H1 (cell line): Measurements from ENCODE around the gene ADCY2. TPM values are rescaled to one million over a fixed set of nuclear protein-coding genes. Genes with fewer than 3 reads are reported as not detected.

Experiments
- CTCF ChIA-PET: fragments of 300-600 bp; sonication (Branson Sonifier 250); formaldehyde crosslinking; loops from one replicate; lab custom pipeline; 2021; ENCODE audit not compliant: partially characterized antibody; lab: Charles Lee
- POLR2A ChIA-PET: fragments of 300-600 bp; sonication (Branson Sonifier 250); formaldehyde crosslinking; loops from one replicate; lab custom pipeline; 2021; ENCODE audit warnings: inconsistent platforms; ENCODE audit not compliant: partially characterized antibody; lab: Charles Lee
- DNase-seq, 2 experiments: peaks; one replicate each; pipeline versions ENCODE4 v3.0.0 to v3.0.0-alpha.2; 2010 to 2022; ENCODE audit warnings: low spot score in 2 of 2, low read depth in 1 of 2, mixed read lengths in 1 of 2
- FAIRE-seq: peaks from 2 replicates; lab custom pipeline; 2011; peaks lifted over from hg19 to GRCh38; lab: Jason Lieb, UNC
- H2AFZ ChIP-seq: 2 replicates; pipeline ENCODE4 v1.8.1; 2012; ENCODE audit warnings: low read length, inconsistent platforms
- H2AK5ac ChIP-seq: 2 replicates; pipeline ENCODE4 v1.6.1; 2013; ENCODE audit warnings: low read depth, low read length
- H2BK120ac ChIP-seq: replicated peaks from 2 replicates; pipeline ENCODE3; 2013; ENCODE audit warnings: low read depth, low read length, inconsistent platforms
- H2BK12ac ChIP-seq: 2 replicates; pipeline ENCODE4 v1.6.1; 2013; ENCODE audit warnings: low read depth, low read length
- H2BK15ac ChIP-seq: 2 replicates; pipeline ENCODE4 v1.6.1; 2013; ENCODE audit warnings: low read length
- H2BK20ac ChIP-seq: 2 replicates; pipeline ENCODE4 v1.6.1; 2013; ENCODE audit warnings: low read length
- H2BK5ac ChIP-seq: 2 replicates; pipeline ENCODE4 v1.6.1; 2013; ENCODE audit warnings: low read depth, low read length
- H3K14ac ChIP-seq: 2 replicates; pipeline ENCODE4 v1.6.1; 2013; ENCODE audit warnings: inconsistent platforms; ENCODE audit not compliant: insufficient read length
- H3K18ac ChIP-seq: 2 replicates; pipeline ENCODE4 v1.6.1; 2013; ENCODE audit warnings: low read length; ENCODE audit errors: extremely low read depth
- H3K23ac ChIP-seq: 2 replicates; pipeline ENCODE4 v1.6.1; 2013; ENCODE audit warnings: inconsistent platforms; ENCODE audit not compliant: insufficient read length
- H3K23me2 ChIP-seq: 2 replicates; pipeline ENCODE4 v1.6.1; 2013; ENCODE audit warnings: low read depth, low read length
- H3K27ac ChIP-seq: 2 replicates; pipeline ENCODE4 v1.6.1; 2011; ENCODE audit warnings: low read depth, low read length, inconsistent platforms
- H3K27me3 ChIP-seq, 4 experiments: replicated peaks in 1 of 4; 1 replicate in 1 of 4; 2 replicates in 3 of 4; pipeline versions ENCODE4 v1.6.1 to v1.8.1; 2011 to 2013; ENCODE audit warnings: low read length in 3 of 4, mild to moderate bottlenecking in 3 of 4, inconsistent platforms in 2 of 4, mixed read lengths in 2 of 4, moderate library complexity in 1 of 4; ENCODE audit not compliant: control insufficient read depth in 3 of 4, insufficient read depth in 3 of 4; ENCODE audit errors: extremely low read depth in 1 of 4
- H3K36me3 ChIP-seq, 4 experiments: 2 replicates each; pipeline versions ENCODE4 v1.6.1 to v1.8.1; 2011 to 2013; ENCODE audit warnings: mild to moderate bottlenecking in 4 of 4, low read length in 3 of 4, moderate library complexity in 2 of 4, control low read depth in 1 of 4, inconsistent platforms in 1 of 4; ENCODE audit not compliant: insufficient read depth in 4 of 4, control insufficient read depth in 2 of 4
- H3K4ac ChIP-seq: replicated peaks from 2 replicates; pipeline ENCODE3; 2013; ENCODE audit warnings: low read length, low read depth, mixed read lengths, inconsistent platforms; ENCODE audit not compliant: insufficient read length
- H3K4me1 ChIP-seq, 4 experiments: replicated peaks in 1 of 4; 1 replicate in 1 of 4; 2 replicates in 3 of 4; pipeline versions ENCODE4 v1.6.1 to v1.8.1; 2011 to 2013; ENCODE audit warnings: low read length in 3 of 4, inconsistent platforms in 2 of 4, mixed read lengths in 1 of 4; ENCODE audit not compliant: insufficient read depth in 4 of 4, control insufficient read depth in 3 of 4
- H3K4me2 ChIP-seq, 2 experiments: 2 replicates each; pipeline versions ENCODE4 v1.6.1 to v1.8.1; 2011 to 2013; ENCODE audit warnings: low read depth in 2 of 2, low read length in 2 of 2, control low read depth in 1 of 2, inconsistent platforms in 1 of 2, mild to moderate bottlenecking in 1 of 2; ENCODE audit not compliant: insufficient read depth in 1 of 2
- H3K4me3 ChIP-seq, 4 experiments: fragments of 200-600, 300-600 bp in 1 of 4; sonication (generic), shearing (Covaris generic), sonication (Bioruptor Twin) in 1 of 4; 2 replicates each; pipeline versions ENCODE4 v1.5.1 to v1.8.1; 2011 to 2016; ENCODE audit warnings: low read length in 4 of 4, low read depth in 3 of 4, control low read depth in 2 of 4, inconsistent platforms in 2 of 4, mild to moderate bottlenecking in 2 of 4, mixed read lengths in 1 of 4, moderate library complexity in 1 of 4; ENCODE audit not compliant: insufficient read depth in 2 of 4; ENCODE audit errors: extremely low read depth in 1 of 4
- H3K56ac ChIP-seq: replicated peaks from 2 replicates; pipeline ENCODE3; 2013; ENCODE audit warnings: low read depth, mild to moderate bottlenecking, mixed read lengths, low read length, inconsistent platforms; ENCODE audit not compliant: insufficient read length
- H3K79me1 ChIP-seq: 2 replicates; pipeline ENCODE4 v1.6.1; 2013; ENCODE audit warnings: low read depth, low read length, control low read depth
- H3K79me2 ChIP-seq, 2 experiments: 2 replicates each; pipeline versions ENCODE4 v1.6.1 to v1.8.1; 2012 to 2013; ENCODE audit warnings: low read length in 2 of 2, mild to moderate bottlenecking in 2 of 2, inconsistent platforms in 1 of 2; ENCODE audit not compliant: insufficient read depth in 2 of 2, control insufficient read depth in 1 of 2
- H3K9ac ChIP-seq, 4 experiments: replicated peaks in 1 of 4; 1 replicate in 1 of 4; 2 replicates in 3 of 4; pipeline versions ENCODE4 v1.6.1 to v1.8.1; 2011 to 2013; ENCODE audit warnings: low read depth in 3 of 4, low read length in 3 of 4, control low read depth in 2 of 4, mild to moderate bottlenecking in 2 of 4, moderate library complexity in 2 of 4, inconsistent platforms in 1 of 4; ENCODE audit errors: extremely low read depth in 1 of 4
- H3K9me3 ChIP-seq, 2 experiments: 2 replicates each; pipeline versions ENCODE4 v1.6.1 to v1.8.1; 2012 to 2013; ENCODE audit warnings: mild to moderate bottlenecking in 2 of 2, moderate library complexity in 2 of 2, control low read depth in 1 of 2, inconsistent platforms in 1 of 2, low read depth in 1 of 2, low read length in 1 of 2, mixed read lengths in 1 of 2; ENCODE audit not compliant: insufficient read depth in 2 of 2
- H4K20me1 ChIP-seq, 2 experiments: replicated peaks in 1 of 2; 2 replicates each; pipeline versions ENCODE3 to v1.8.1; 2011 to 2013; ENCODE audit warnings: inconsistent platforms in 2 of 2, low read length in 2 of 2, mild to moderate bottlenecking in 1 of 2; ENCODE audit not compliant: insufficient read depth in 2 of 2, control insufficient read depth in 1 of 2
- H4K5ac ChIP-seq: 2 replicates; pipeline ENCODE4 v1.6.1; 2013; ENCODE audit warnings: low read length, low read depth, mixed read lengths, inconsistent platforms; ENCODE audit not compliant: insufficient read length
- H4K8ac ChIP-seq: 2 replicates; pipeline ENCODE4 v1.8.0; 2013; ENCODE audit warnings: mild to moderate bottlenecking, moderate library complexity, low read length, inconsistent platforms; ENCODE audit not compliant: insufficient read depth; ENCODE audit errors: extremely low read depth
- H4K91ac ChIP-seq: replicated peaks from 2 replicates; pipeline ENCODE3; 2013; ENCODE audit warnings: low read length, mixed read lengths, inconsistent platforms; ENCODE audit not compliant: insufficient read length
- CBX8 ChIP-seq: fragments of 300-800, 300-1000 bp; sonication (generic); IDR thresholded peaks from 2 replicates; pipeline ENCODE4 v1.7.1; 2016; ENCODE audit warnings: low read depth, low read length, borderline replicate concordance
- JUN ChIP-seq: IDR thresholded peaks from 2 replicates; pipeline ENCODE4 v1.6.1; 2011; ENCODE audit warnings: low read depth, mild to moderate bottlenecking, improper control_type of control experiment, low read length
- KDM4A ChIP-seq: IDR thresholded peaks from one replicate; pipeline ENCODE4 v1.7.1; 2012; ENCODE audit warnings: low read depth, mild to moderate bottlenecking, moderate library complexity, low read length, inconsistent platforms; ENCODE audit not compliant: severe bottlenecking
- NANOG ChIP-seq: IDR thresholded peaks from 2 replicates; pipeline ENCODE4 v1.6.1; 2011; ENCODE audit warnings: low read length, low read depth, mild to moderate bottlenecking, inconsistent platforms; ENCODE audit not compliant: insufficient read depth, poor library complexity, severe bottlenecking
- NRF1 ChIP-seq: IDR thresholded peaks from 2 replicates; pipeline ENCODE4 v1.6.1; 2011; ENCODE audit warnings: mild to moderate bottlenecking, low read depth, low read length, improper control_type of control experiment
- POLR2A ChIP-seq, 2 experiments: IDR thresholded peaks; 1 replicate in 1 of 2; 2 replicates in 1 of 2; pipeline ENCODE4 v1.6.1; 2011; ENCODE audit warnings: low read depth in 2 of 2, low read length in 2 of 2, mild to moderate bottlenecking in 2 of 2; ENCODE audit errors: control extremely low read depth in 1 of 2
- RFX5 ChIP-seq: IDR thresholded peaks from 2 replicates; pipeline ENCODE4 v1.6.1; 2011; ENCODE audit warnings: low read depth, low read length, improper control_type of control experiment, borderline replicate concordance
- RNF2 ChIP-seq: fragments of 200-900, 300-1000 bp; sonication (generic); IDR thresholded peaks from 2 replicates; pipeline ENCODE4 v1.7.1; 2016; ENCODE audit warnings: borderline replicate concordance, low read depth, mild to moderate bottlenecking, antibody characterized with exemption, low read length; ENCODE audit not compliant: poor library complexity, severe bottlenecking; ENCODE audit errors: missing control alignments
- SP1 ChIP-seq: IDR thresholded peaks from 2 replicates; pipeline ENCODE4 v1.6.1; 2011; ENCODE audit warnings: low read depth, low read length
- SRF ChIP-seq: IDR thresholded peaks from 2 replicates; pipeline ENCODE4 v1.6.1; 2011; ENCODE audit warnings: mild to moderate bottlenecking, low read depth, low read length, moderate library complexity
- TCF12 ChIP-seq: IDR thresholded peaks from 2 replicates; pipeline ENCODE4 v1.6.1; 2011; ENCODE audit warnings: low read depth, mild to moderate bottlenecking, low read length
- ZNF274 ChIP-seq: IDR thresholded peaks from 2 replicates; pipeline ENCODE4 v1.7.0; 2012; ENCODE audit warnings: low read length, borderline replicate concordance; ENCODE audit errors: extremely low read depth
- WGBS, 2 experiments: shearing (Covaris generic) in 1 of 2; methylation state at CpG; one replicate each; pipeline versions ENCODE4 v1.1.6 to v1.1.7; 2013 to 2015; ENCODE audit warnings: low lambda C conversion rate in 2 of 2, mixed read lengths in 2 of 2, inconsistent platforms in 1 of 2, low coverage in 1 of 2, missing lambda C conversion rate in 1 of 2; ENCODE audit not compliant: insufficient replicate concordance in 2 of 2, insufficient coverage in 1 of 2, insufficient read length in 1 of 2; ENCODE audit errors: extremely low coverage in 1 of 2, missing lambda C conversion rate in 1 of 2; 5-methylcytosine and 5-hydroxymethylcytosine counted together
- polyA plus RNA-seq, 7 experiments: library from polyadenylated mRNA; depleted of rRNA in 3 of 7; stranded (reverse) in 5 of 7; unstranded in 2 of 7; fragments of >200 nt in 5 of 7; fragments of 200-250 nt in 2 of 7; gene quantifications; 1 replicate in 5 of 7; 2 replicates in 1 of 7; 4 replicates in 1 of 7; pipeline versions ENCODE4 v1.2.1 to v1.2.3, GENCODE V29; 2011 to 2013; ENCODE audit warnings: missing spikeins in 2 of 7, mixed read lengths in 2 of 7
- total RNA-seq: library from RNA; stranded (reverse); fragmentation: NEBNext Ultra II Directional; extraction: Animal tissue kit (Norgen Biotek cat#: 25700); gene quantifications from 2 replicates; pipeline ENCODE4 v1.2.1, GENCODE V29; 2021

Gene ADCY2
- total and polyA plus RNA-seq, 2 of the 8 experiments (the other 6 are each of a cell fraction or from before 2014, with no cell fraction given), result 35.8 to 122 TPM

- WGBS, 2 experiments, result 93% methylated on average over 12 of the region's 12 CpGs; no CpG with 5 or more reads in 1 of the 2 experiments
- H4K5ac ChIP-seq, result no peak overlapping the region
Measured at GRCh38 chr5:7586480-7586879, 190.5 kb downstream of the ADCY2 start.

More at GRCh38 chr5:7586480-7586879, 190.5 kb downstream of the ADCY2 start:
- no peaks in the 10 kb centered on the region for H3K4me1 ChIP-seq
- no peak overlapping the region for H3K56ac ChIP-seq
- no peak overlapping the region for H2AFZ ChIP-seq
- H2BK120ac ChIP-seq, result no peak overlapping the region
- H3K14ac ChIP-seq, result no peak overlapping the region
- no peak for DNase-seq
- no peak overlapping the region for H2BK20ac ChIP-seq
- H3K4ac ChIP-seq, result no peak overlapping the region
- no peak overlapping the region for H3K18ac ChIP-seq
- ChIA-PET POLR2A (no interaction called here), CTCF (interaction anchor here (0.6 kb wide), 1 partner anchor 131 kb away, joined by 3 read pairs; no protein-coding TSS in a partner anchor)
- H2BK12ac ChIP-seq, result no peak overlapping the region
- H3K9me3 ChIP-seq, result no peaks in the 10 kb centered on the region
- H4K20me1 ChIP-seq, result no peaks in the 10 kb centered on the region
- H3K79me2 ChIP-seq, result no peaks in the 10 kb centered on the region
- H2AK5ac ChIP-seq, result no peak overlapping the region
- peaks cover 0 to 4% (median 0%) of the 10 kb centered on the region in 4 experiments; a peak in 1 of 8 replicates for H3K36me3 ChIP-seq
- TF ChIP-seq CBX8, result no peak
- TF ChIP-seq POLR2A (IDR thresholded peaks at IDR 0.05; ENCODE audit: control extremely low read depth in 1 of 2, low read depth in 2 of 2, low read length in 2 of 2), result no peak
- TF ChIP-seq TCF12, result no peak
- no peak for TF ChIP-seq KDM4A
- TF ChIP-seq SP1, result no peak
- no peak for TF ChIP-seq RFX5
- TF ChIP-seq RNF2, result no peak
- no peak for TF ChIP-seq NANOG
- TF ChIP-seq ZNF274, result no peak
- TF ChIP-seq NRF1, result no peak
- TF ChIP-seq JUN, result no peak
- TF ChIP-seq SRF, result no peak
- no peaks in the 10 kb centered on the region for H3K27me3 ChIP-seq
- H3K23me2 ChIP-seq, result no peaks in the 10 kb centered on the region
- no peak overlapping the region for H4K91ac ChIP-seq
- no peak overlapping the region for H3K4me2 ChIP-seq
- no peak overlapping the region for H3K23ac ChIP-seq
- H3K27ac ChIP-seq, result no peak overlapping the region
- H3K9ac ChIP-seq, result no peak overlapping the region
- no peak overlapping the region for H2BK15ac ChIP-seq
- H4K8ac ChIP-seq, result no peak overlapping the region
- H3K79me1 ChIP-seq, result no peaks in the 10 kb centered on the region; the same call in 1 of the 2 replicates
- FAIRE-seq, result no peak
- H2BK5ac ChIP-seq, result no peak overlapping the region
- no peak overlapping the region for H3K4me3 ChIP-seq
